Activated CD4-positive, alpha-beta T cell treated with anti-CD3 and anti-CD28 coated beads for 24 hours (primary cell): Measurements from ENCODE around the gene SLC41A3.
"Not testable (repeated sequence)": the region's sequence is repeated elsewhere in the genome, so short reads cannot be mapped to it uniquely, and the experiment has no call there.

ENCODE experiments used
- DNase-seq, 2 donors: peaks; one replicate each; pipeline ENCODE4 v3.0.0-alpha.2; 2020; ENCODE audit warnings: low read depth in 2 of 2

SLC41A3 gene

GRCh38 chr3:126106336-126107202, 22.6 kb upstream of the SLC41A3 start:
- DNase-seq: no peak

GRCh38 chr3:126105691-126106187, 21.8 kb upstream of the SLC41A3 start:
- DNase-seq: no peak

GRCh38 chr3:126104742-126105605, 21.1 kb upstream of the SLC41A3 start:
- DNase-seq: no peak

- no peak for DNase-seq
Measured at GRCh38 chr3:126104028-126104635, 20.2 kb upstream of the SLC41A3 start.

GRCh38 chr3:126103121-126104027, 19.4 kb upstream of the SLC41A3 start:
- no peak for DNase-seq

GRCh38 chr3:126102530-126102951, 18.6 kb upstream of the SLC41A3 start:
- DNase-seq: no peak

GRCh38 chr3:126102011-126102410, 18.1 kb upstream of the SLC41A3 start:
- no peak for DNase-seq

GRCh38 chr3:126101521-126101982, 17.6 kb upstream of the SLC41A3 start:
- DNase-seq: no peak

GRCh38 chr3:126100634-126101301, 16.8 kb upstream of the SLC41A3 start:
- no peak for DNase-seq

- no peak for DNase-seq
Measured at GRCh38 chr3:126100269-126100633, 16.3 kb upstream of the SLC41A3 start.

GRCh38 chr3:126098391-126098858, 14.5 kb upstream of the SLC41A3 start:
- no peak for DNase-seq

- no peak for DNase-seq
Measured at GRCh38 chr3:126097801-126098200, 13.9 kb upstream of the SLC41A3 start.

- DNase-seq: not testable (repeated sequence)
Measured at GRCh38 chr3:126096274-126096673, 12.3 kb upstream of the SLC41A3 start.

GRCh38 chr3:126092128-126092527, 8.2 kb upstream of the SLC41A3 start:
- not testable (repeated sequence) for DNase-seq

GRCh38 chr3:126087552-126088175, 3.7 kb upstream of the SLC41A3 start:
- DNase-seq: no peak

- DNase-seq: no peak
Measured at GRCh38 chr3:126085841-126086240, 1.9 kb upstream of the SLC41A3 start.

- no peak for DNase-seq
Measured at GRCh38 chr3:126085276-126085675, 1.4 kb upstream of the SLC41A3 start.

- DNase-seq: no peak
Measured at GRCh38 chr3:126084768-126085180, 850 bp upstream of the SLC41A3 start.

- DNase-seq: no peak
Measured at GRCh38 chr3:126083511-126083912, 412 bp downstream of the SLC41A3 start.

GRCh38 chr3:126083138-126083445, 832 bp downstream of the SLC41A3 start:
- no peak for DNase-seq
